GM20431 (cell line): ENCODE measurements around the gene TXNRD1.

Experiments
- in situ Hi-C: fragments of 300-500 bp; cut with MseI, MboI; formaldehyde crosslinking; loops from one replicate; pipeline ENCODE4 v1.15.0; 2020; ENCODE audit warnings: low sequenced_read_pairs; ENCODE audit not compliant: unreplicated experiment

TXNRD1 gene

DNA sequence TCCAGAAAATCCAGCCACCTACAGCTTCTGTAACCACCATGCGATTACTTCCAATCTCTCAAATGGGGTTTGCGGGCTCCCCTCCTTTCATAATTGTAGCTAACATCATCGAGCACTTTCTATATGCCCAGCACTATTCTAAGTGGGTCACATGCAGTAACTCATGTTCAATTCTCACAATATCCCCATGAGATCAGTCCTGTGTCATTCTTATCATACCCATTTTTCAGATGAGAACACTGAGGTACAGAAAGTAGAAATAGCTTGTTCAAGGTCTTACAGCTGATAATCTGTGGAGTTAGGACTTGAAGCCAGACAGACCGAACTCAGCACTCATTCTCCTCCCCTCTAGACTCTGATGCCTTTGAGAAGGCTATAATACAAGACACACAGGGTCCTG is 162.8 kb downstream of the TXNRD1 start:
- in situ Hi-C loops = loop anchor here (25.0 kb wide), 1 partner anchor 509 kb away; no protein-coding TSS in a partner anchor

DNA sequence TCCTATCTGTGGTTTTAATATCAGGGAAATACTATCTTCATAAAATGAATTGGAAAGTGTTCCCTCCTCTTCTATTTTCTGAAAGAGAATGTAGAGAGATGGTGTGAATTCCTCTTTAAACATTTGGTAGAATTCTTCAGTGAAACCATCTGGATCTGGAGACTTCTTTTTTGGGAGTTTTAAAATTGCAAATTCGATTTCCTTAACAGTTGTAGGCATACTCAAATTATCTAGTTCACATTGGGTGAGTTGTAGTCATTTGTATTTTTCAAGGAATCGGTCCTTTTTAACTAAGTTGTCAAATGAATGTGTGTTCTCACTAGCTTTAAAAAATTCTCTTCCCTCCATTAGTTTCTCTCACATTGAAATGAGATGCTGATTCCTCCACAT is 165.8 kb downstream of the TXNRD1 start:
- in situ Hi-C loops = loop anchor here (25.0 kb wide), 1 partner anchor 506 kb away; no protein-coding TSS in a partner anchor

DNA sequence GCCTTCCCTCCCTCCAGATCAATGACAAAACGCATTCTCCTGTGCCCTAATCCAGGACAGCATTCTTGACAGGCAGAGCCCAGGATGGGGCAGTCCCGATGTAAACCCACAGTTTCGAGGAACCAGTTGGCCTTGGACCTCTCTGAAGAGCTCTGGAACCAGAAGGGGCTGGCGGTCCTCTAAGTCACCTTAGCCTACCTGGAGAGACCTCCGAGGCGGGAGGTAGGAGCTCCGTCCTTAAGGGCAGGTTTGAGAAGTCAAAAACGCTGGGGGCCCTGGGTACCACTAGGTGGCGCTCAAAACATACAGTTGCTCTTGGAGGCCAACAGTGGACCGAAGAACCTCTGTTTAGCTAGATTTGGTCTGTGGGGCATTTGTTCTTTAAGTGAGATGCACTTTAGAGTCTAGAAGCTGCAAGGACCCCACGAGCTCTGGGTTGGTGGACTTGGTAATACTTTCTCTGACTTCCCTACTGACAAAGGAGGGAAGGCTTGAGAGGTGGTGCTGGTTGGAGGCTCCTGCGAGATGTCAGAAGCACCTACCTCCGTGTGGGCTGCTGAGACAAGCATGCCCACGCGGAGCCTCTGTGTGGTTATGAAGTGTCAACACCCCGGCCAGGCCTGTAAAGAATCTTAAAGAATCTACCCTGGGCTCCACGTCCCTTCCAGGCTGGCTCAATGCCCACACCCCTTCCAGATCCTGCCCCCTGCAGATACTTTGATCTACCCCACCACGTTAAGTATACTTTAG is 166.3 kb downstream of the TXNRD1 start:
- in situ Hi-C loops = loop anchor here (25.0 kb wide), 1 partner anchor 505 kb away; no protein-coding TSS in a partner anchor

DNA sequence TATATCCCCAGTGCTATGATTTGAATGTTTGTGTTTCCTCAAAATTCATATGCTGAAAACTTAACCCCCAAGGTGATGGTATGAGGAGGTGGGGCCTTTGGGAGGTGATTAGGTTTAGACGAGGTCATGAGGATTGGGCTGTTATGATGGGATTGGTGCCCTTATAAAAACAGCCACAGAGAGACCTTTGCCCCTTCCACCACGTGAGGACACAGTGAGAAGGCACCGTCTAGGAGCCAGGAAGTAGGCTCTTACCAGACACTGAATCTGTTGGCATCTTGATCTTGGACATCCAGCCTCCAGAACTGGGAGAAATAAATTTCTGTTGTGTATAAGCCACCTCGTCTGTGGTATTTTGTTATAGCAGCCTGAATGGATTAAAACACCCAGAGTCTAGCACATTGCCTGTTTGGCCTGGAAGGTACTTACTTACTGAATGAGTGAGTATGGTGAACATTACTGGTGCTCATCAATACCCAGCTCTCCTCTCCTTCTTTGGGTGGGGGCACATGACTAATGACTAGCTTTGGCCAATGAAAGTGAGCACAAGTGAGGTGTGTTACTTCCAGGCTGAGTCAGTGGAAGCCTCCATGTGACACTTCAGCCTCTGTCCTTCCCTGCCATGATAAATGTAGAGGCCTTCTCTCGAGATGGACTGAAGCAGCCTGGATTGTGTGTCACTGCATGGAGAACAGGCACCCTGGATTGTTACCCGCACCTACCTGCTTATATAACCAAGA is 168.7 kb downstream of the TXNRD1 start:
- in situ Hi-C loops = loop anchor here (25.0 kb wide), 1 partner anchor 503 kb away; no protein-coding TSS in a partner anchor

DNA sequence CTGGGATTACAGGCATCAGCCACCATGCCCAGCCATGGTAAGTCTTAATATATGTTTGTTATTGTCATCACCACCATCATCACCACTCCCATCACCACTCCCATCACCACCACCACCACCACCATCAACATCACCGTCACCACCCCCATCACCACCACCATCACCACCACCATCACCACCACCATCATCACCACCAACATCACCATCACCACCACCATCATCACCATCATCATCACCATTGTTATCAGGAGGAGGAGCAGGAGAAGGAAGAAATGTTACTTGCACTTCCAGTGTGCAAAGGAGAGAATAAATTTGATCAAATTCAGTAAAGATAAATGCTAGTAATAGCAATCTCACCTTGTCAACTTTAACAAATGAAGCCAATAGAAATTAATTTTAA is 169.9 kb downstream of the TXNRD1 start:
- in situ Hi-C loops = loop anchor here (25.0 kb wide), 1 partner anchor 502 kb away; no protein-coding TSS in a partner anchor

DNA sequence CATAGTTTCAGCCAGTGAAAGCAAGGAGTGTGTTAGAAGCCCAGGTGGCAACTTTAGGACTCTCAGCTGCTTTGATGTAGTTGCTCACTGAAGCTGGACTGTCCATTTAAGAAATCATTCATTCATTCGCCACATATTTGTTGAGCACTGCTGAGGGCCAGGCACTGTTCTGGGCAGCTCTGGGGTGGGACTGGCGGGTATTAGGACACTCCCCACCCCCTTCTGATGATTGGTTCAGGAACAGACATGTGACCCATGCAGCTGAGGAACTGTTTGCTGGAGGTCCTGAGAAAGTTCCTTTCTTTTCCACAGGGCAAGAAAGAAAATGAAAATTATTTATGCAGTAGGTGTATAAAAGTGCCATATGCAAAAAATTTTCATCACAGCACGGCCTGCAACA is 170.9 kb downstream of the TXNRD1 start:
- in situ Hi-C loops = loop anchor here (25.0 kb wide), 1 partner anchor 501 kb away; no protein-coding TSS in a partner anchor

DNA sequence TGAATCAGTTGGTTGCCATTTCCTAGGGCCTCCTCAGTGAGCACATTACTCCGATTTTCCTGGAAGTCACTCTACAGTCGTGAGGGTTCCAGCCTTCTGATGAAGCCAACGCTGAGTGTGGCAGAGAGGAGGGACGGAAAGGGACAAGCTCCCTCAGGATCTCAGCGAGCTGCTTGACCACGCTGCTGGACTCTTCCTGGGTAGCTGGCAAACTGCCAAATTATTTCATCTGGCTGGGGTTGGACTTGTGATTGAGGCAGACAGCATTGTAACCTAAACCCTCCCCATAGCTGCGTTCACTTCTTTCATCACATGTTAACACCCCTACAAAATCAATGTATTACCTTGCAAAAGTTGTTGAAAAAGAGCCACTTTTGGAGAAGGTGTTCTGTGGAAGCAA is 171.6 kb downstream of the TXNRD1 start:
- in situ Hi-C loops = loop anchor here (25.0 kb wide), 1 partner anchor 500 kb away; no protein-coding TSS in a partner anchor

DNA sequence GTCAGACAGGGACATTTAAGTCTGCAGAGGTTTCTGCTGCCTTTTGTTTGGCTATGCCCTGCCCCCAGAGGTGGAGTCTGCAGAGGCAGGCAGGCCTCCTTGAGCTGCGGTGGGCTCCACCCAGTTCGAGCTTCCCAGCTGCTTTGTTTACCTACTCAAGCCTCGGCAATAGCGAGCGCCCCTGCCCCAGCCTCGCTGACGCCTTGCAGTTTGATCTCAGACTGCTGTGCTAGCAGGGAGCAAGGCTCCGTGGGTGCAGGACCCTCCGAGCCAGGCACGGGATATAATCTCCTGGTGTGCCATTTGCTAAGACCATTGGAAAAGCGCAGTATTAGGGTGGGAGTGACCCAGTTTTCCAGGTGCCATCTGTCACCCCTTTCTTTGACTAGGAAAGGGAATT is 178.5 kb downstream of the TXNRD1 start:
- in situ Hi-C loops = loop anchor here (25.0 kb wide), 1 partner anchor 493 kb away; no protein-coding TSS in a partner anchor
